ENCODE measurements around the gene SGSH.

Gene SGSH

DNA sequence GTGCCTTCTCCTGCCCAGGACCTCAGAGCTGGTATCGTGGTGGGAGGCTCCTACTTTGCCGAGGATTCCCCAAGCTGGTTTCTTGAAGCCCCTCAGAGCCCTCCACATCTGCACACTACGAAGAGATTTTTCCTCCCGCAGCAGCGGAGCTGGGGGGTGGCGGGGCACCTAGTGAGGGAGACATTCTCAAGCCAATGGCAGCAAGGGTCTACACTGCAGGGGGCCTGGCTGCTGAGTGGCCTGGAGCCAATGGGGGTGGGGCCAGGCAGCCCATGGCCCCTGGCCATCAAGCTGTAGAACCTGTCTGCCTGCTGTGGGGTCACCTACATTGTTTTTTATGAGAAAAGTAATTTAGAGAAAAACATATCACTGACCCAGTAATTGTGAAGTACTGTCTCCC is 5.1 kb upstream of the SGSH start:
- no peak for TF ChIP-seq POLR2A (IDR thresholded peaks at IDR 0.05; ENCODE audit: low read depth, low read length)
- DNase-seq (ENCODE audit: insufficient read length, low spot score) (no peak), FAIRE-seq (no peak)

DNA sequence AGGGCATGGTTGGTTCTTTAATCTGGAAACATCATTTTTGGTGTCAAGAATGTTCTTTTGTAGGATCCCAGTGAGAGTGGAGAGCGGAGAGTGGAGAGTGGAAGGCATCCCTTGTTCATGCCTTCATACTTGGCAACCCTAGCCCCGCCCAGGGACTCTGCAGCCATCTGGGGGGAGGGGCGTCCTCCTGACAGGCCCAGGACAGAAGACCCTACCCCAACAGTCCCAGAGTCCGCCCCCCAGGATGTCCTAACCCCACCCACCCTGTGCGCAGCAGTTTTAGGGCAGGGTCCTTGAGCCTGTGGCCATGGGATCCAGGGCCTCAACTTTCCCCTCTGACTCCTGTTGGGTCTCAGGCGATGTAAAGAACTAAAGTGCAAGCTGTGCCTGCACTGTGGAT is 4.5 kb upstream of the SGSH start:
- FAIRE-seq = no peak
- no peak for TF ChIP-seq POLR2A (IDR thresholded peaks at IDR 0.05; ENCODE audit: low read depth, low read length)
- DNase-seq (ENCODE audit: insufficient read length, low spot score) = no peak

DNA sequence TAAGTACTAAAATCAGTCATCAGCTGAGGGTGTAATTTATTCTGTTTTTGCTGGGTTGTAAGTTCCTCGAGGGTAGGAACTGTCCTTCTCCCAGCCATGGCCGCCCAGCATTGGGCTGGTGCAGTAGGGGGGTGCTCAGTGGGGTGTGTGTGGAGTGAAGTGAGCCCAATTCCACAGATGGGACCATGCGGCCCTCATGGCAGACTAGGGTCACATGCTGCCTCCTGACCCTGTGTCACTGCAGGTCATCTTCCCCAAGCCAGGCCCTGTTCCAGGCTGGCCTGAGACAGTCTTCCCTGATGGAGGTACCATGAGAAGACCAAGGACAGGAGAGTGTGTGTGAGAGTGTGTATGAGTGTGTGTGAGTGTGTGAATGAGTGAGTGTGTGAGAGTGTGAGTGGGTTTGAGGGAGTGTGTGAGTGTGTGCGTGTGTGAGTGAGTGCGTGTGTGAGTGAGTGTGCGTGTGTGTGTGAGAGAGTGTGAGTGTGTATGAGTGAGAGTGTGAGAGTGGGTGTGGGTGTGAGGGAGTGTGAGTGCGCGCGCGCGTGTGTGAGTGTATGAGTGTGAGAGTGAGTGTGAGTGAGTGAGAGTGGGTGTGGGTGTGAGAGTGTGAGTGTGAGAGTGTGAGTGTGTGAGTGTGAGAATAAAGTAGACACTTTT is 3.8 kb upstream of the SGSH start:
- DNase-seq (ENCODE audit: insufficient read length, low spot score) = no peak
- TF ChIP-seq POLR2A (IDR thresholded peaks at IDR 0.05; ENCODE audit: low read depth, low read length) = no peak
- FAIRE-seq = no peak

DNA sequence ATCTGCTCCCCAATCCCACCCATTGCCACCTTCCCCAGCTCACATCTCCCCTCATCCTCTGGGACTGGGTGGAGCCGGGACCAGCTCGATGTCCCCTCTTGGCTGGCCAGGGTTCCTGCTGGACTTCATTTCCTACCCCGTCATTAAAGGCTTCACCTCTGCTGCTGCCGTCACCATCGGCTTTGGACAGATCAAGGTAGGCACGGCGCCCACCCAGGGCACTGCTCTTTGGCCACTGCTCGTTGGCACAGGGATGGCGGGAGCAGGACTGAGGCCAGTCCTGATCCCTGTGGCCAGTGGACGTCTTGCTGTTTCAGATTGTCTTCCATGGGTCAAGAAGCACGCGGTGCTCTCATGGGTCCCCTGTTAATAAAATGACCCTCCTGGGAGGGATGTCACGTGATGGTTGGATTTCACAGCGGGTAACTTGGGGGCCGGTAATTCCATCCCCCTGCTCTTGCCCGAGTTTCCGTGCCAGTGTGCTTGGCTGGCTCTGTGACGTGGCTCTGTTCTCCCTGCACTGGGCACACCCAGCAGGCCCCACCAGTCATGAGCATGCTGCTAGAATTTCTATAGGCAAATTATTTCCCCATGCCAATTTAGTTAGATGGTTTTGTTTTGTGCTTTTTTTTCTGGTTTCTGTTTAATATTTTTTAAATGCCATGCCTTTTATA is 3.1 kb upstream of the SGSH start:
- no peak for TF ChIP-seq POLR2A (IDR thresholded peaks at IDR 0.05; ENCODE audit: low read depth, low read length)
- DNase-seq (ENCODE audit: insufficient read length, low spot score) (no peak), FAIRE-seq (no peak)

DNA sequence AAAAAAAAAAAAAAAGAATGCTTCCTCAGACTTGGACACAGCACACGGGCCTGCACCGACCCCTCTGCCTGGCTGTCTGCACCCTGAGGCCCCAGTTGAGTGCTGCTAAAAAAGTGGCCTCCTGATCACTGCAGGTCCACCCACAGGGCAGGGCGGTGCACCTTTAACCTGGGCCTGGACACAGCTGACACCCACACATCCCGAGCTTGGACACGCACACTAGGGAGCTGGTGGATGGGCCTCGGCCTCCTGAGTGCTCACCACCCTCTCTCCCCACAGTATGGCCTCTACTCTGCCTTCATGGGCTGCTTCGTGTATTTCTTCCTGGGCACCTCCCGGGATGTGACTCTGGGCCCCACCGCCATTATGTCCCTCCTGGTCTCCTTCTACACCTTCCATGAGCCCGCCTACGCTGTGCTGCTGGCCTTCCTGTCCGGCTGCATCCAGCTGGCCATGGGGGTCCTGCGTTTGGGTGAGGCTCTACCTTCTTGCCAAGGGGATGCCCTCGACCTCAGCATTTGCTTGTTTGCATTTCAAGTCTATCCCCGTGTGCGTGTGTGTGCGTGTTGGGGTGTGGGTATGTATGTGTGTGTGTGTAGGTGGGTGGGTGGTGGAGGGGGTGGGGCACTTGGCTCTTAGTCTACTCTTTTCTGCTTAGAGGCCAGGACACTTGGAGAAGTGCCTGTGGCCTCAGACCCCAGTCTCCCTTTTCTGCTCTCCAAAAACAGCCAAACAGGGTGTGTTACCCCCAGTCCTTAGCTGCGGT is 2.4 kb upstream of the SGSH start:
- DNase-seq (ENCODE audit: insufficient read length, low spot score) (no peak), FAIRE-seq (no peak)
- no peak for TF ChIP-seq POLR2A (IDR thresholded peaks at IDR 0.05; ENCODE audit: low read depth, low read length)

DNA sequence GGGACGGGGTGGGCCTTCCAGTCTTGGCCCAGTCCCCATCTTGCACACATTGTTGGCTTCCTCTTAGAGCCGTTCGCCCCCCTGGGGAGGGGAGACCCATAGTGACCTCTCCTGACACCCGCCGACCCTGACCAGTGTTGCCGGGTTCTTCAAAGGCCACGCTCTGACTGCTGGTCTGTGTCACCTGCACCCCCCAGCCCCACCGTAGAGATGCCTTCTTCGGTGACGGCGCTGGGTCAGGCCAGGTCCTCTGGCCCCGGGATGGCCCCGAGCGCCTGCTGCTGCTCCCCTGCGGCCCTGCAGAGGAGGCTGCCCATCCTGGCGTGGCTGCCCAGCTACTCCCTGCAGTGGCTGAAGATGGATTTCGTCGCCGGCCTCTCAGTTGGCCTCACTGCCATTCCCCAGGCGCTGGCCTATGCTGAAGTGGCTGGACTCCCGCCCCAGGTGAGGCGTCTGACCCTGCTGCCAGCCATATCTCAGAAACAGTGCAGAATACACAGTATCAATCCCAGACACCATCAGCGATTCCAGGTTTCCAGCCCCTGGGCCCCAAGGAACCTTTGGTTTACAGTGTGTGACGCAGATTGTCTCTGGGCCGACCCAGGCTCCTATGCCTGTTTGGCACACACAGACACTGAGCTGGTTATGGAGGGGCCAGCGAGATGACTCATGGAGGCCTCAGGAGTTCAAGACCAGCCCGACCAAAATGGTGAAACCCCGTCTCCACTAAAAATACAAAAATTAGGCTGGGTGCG is 1.4 kb upstream of the SGSH start:
- no peak for TF ChIP-seq POLR2A (IDR thresholded peaks at IDR 0.05; ENCODE audit: low read depth, low read length)
- DNase-seq (ENCODE audit: insufficient read length, low spot score) (no peak), FAIRE-seq (no peak)

DNA sequence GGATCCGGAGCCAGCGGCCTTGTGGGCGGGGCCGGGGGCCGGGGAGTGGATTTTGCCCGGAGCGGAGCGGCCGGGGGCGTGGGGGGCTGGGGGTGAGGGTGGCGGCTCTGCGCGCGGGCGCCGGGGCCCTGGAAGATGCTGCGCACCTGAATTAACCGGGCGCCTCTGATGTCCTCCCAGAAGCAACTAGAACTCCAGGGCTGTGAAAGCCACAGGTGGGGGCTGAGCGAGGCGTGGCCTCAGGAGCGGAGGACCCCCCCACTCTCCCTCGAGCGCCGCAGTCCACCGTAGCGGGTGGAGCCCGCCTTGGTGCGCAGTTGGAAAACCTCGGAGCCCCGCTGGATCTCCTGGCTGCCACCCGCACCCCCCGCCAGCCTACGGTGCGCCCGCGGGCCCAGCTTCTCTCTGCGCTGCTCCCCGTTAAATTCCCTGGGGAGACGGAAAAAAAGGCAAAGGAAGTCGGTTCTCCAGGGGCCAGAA is 643 bp upstream of the SGSH start:
- TF ChIP-seq POLR2A (IDR thresholded peaks at IDR 0.05; ENCODE audit: low read depth, low read length) = no peak
- DNase-seq (ENCODE audit: insufficient read length, low spot score) = no peak
- FAIRE-seq = no peak

DNA sequence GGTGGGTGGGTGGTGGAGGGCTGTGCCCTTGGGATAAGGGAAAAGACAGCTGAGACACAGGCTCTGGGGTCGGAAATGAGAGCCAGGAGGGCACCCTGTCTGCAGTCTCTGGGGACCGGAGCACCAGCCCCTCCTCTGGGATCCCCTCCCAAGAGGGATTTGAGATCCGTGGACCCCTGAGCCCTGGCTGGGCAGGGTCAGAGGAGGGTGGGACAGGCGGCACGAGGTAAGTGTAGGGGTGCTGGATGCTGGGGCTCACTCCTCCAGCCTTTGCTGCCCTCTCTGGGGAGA is 425 bp downstream of the SGSH start:
- TF ChIP-seq POLR2A (IDR thresholded peaks at IDR 0.05; ENCODE audit: low read depth, low read length) = no peak
- FAIRE-seq = no peak

DNA sequence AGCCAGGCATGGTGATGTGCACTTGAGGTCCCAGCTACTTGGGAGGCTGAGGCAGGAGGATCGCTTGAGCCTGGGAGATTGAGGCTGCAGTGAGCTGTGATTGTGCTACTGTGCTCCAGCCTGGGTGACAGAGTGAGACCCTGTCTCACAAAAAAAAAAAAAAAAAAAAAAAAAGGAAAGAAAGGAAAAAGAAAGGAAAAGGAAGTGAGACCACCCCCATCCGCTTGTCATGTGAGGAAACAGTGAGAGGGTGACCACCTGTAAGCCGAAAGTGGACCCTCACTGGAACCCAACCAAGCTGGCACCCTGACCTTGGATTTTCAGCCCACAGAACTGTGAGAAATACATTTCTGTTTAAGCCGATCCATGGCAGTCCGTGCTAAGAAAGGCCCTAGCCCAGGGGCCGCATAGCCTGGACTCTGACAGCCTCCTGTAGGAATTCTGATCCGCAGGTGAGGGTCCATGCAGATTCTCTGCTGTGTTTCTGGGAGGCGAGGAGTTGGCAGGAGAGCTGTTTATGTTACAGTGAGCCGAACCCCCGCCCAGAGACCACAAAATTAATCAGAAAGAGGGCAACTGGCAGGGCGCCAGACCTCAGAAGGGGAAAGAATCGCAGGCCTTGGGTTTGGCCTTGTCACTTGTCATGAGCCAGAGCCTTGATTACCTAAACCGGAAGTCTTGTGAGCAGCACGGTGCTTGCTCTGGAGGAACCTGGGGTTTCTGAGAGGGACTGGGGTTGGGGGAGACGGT is 945 bp downstream of the SGSH start:
- no peak for TF ChIP-seq POLR2A (IDR thresholded peaks at IDR 0.05; ENCODE audit: low read depth, low read length)
- DNase-seq (ENCODE audit: insufficient read length, low spot score) = peak; percentile 91
- no peak for FAIRE-seq

More for the DNA sequence above, 425 bp downstream of the SGSH start:
- no peak for DNase-seq (ENCODE audit: insufficient read length, low spot score)

DNA sequence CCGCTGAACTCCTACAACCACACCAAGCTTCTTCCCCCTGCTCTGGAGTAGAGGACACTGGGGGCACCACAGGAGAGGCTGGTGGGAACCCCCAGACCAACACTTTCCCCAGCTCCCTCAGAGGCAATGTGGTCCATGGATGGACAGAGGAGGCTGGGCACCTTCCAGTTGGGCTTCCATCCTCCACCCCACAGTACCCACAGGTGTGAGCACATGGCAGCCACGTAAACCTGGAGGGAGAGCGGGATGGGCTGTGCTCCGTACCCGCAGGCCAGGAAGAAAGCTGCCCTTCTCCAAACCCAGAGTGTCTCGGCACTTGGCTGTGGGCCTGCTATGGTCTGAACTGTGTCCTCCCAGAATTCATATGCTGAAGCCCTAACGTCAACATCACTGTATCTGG is 1.7 kb downstream of the SGSH start:
- DNase-seq (ENCODE audit: insufficient read length, low spot score) (no peak), FAIRE-seq (no peak)
- no peak for TF ChIP-seq POLR2A (IDR thresholded peaks at IDR 0.05; ENCODE audit: low read depth, low read length)

DNA sequence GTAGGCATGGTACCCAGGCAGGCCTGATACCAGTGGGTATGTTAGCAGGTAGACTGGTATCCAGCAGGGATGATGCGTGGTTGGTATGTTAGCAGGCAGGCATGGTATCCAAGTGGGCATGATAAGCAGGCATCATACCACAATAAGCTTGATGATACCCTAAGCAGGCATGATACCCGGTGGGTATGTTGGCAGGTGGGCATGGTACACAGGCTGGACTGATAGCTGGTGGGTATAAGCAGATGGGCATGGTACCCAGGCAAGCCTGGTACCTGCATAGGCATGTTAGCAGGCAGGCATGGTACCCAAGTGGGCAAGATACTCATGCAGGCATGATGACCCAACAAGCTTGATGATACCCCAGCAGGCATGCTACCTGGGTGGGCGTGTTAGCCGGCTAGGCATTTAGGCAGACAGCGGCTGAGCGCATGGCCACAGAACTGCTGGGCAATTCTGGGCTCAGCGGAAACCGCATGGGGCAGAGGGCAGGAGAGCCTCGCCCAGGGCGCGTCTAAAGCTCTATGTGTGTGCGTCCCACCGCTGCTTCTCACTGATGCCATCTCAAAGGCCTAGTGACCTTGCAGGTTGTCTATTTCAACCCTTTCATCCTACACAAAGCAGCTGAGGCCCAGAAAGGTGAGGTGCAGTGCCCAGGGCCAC is 2.3 kb downstream of the SGSH start:
- FAIRE-seq (no peak), DNase-seq (ENCODE audit: insufficient read length, low spot score) (no peak)
- no peak for TF ChIP-seq POLR2A (IDR thresholded peaks at IDR 0.05; ENCODE audit: low read depth, low read length)

DNA sequence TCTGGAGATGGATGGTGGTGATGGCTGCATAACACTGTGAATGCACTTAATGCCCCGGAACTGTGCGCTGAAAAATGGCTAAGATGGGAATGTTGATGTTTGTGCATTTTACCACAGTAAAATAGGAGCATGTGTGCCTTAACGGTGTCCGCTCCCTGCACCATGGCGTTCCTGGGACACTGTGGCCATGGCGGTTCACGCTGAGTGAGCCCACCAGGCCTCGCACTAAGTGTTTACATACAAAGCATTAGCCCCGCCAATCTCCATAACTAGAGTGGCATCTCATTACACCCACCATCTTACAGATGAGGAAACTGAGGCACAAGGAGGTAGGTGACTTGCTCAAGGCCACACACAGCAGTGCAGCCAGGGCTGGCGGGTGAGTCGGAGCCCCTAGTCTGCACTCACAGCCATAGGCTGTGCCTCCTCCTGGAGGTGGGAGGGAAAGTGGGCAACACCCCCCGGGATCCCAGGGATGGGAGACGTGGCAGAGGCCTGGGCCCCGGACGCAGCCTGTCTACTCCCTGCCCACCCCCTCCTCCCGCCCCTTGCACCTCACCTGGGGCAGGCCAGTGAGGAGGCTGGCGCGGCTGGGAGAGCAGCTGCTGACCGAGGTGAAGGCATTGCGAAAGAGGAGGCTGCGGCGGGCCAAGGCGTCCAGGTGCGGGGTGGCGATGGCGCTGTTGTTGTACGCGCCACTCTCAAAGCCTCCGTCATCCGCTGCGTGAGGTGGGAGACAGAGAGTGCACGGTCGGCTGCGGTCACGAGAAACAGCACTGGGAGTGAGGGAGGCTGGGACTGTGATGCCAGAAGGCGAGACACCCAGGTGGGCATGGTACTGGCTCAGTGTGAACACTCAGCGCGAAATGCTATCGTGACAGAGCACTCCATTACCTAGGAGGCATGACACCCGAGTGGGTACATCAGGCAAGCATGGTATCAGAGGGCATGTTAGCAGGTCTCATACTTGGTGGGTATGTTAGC is 3.4 kb downstream of the SGSH start:
- FAIRE-seq (no peak), DNase-seq (ENCODE audit: insufficient read length, low spot score) (no peak)
- no peak for TF ChIP-seq POLR2A (IDR thresholded peaks at IDR 0.05; ENCODE audit: low read depth, low read length)
